ENCODE measurements around the gene NDUFS2.
"Not testable (repeated sequence)": the region's sequence is repeated elsewhere in the genome, so short reads cannot be mapped to it uniquely, and the experiment has no call there.

The NDUFS2 gene

DNA sequence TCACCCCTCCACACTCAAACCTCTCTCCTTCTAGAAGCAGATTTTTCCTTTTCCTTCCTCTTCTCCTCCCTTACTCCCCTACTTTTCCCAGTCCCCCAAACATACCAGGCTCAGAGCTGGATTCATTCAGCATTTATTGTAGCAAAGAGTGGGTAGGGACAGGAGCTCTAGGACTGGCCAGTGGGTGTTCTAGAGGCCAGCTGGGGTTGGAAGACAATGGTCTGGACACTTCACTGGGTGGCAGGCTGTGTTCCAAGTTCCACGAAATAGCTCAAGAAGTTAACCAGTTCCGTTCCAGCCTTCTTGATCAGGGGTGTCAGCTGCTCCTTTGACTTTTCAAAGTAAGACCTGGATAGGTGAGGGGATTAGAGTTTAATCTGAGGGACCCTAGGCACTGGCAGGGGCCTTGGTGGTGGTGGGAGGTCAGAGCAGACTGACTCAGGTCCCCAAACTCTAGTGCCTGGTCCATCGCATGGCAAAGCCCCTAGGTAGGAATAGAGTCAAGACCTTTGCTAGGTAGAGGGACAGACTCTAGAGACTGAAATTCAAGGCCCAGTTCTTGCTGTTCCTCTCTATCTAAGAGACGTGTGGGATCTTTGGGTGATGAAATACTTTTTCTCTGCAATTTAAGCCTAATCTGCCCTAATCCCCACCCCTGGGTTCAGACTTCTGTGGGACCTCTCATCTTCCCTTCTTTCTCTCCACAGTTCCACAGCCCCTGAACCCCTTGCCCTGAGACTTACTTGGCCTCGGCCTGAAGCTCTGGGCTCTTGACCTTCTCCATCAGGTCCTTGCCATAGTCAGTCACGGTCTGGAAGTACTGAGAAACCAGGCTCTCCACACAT is 20.2 kb downstream of the NDUFS2 start:
- DNase-seq = no peak

DNA sequence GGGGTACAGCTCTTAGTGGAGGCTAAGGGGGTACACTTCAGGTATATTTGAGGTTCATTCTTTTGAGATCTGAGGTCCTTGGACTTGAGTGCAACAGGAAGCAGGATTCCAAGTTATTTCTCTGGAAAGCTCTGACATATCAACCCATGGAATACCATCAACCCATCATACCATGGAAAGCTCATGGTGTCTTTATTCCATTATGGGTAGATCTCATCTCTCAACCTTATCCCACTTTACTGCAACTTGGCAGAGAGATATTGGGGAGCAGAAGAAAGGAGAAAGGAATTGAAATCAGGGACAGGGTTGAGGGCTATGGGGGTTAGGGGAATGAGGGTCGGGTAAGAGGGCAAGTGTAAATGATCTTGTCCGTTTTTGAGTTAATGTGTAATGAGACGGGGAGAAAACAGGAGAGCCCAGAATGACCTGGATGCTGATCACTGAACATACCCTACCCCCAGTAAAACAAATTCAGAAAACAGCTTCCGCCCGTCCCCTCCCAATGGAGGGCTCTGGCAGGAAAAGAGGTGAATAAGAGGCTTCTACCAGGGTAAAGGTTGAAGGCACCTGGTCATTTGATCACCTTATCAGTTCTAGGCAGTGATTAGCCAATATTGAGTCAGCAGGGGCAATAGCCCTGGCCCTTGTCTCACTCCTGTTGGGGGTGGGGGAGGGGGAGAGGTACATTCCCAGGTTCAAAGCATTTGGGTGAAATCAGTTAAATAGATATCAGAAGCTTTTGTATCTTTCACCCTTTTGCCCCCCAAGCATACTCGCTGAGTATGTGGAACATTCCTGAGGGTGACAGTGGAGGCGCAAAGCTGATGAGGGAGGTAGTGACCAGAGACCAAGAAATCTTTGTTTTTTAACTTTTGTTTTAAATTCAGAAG is 21.9 kb downstream of the NDUFS2 start:
- DNase-seq = no peak

DNA sequence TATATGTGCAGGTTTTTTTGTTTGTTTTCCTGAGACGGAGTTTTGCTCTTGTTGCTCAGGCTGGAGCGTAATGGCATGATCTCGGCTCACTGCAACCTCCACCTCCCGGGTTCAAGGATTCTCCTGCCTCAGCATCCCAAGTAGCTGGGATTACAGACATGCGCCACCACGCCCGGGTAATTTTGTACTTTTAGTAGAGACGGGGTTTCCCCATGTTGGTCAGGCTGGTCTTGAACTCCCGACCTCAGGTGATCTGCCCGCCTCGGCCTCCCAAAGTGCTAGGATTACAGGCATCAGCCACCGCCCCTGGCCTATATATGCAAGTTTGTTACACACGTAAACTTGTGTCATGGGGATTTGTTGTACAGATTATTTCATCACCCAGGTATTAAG is 22.5 kb downstream of the NDUFS2 start:
- DNase-seq = not testable (repeated sequence)

DNA sequence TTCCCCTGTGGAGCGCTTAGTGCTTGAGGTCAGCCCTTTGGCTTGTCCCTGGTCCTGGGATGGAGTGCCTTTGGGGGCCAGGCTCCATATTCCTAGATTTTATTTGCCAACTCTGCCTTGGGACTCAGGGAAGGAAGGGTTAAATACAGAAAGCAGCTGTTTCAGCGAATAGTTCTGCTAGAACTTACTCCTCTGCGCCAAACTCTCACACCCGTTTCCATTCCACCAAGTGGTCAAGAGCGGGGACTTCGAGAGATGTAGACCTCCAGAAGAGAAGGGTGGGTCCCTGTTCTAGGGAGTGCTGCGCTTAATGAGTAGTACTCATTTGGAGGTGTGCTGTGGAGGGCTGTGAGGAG is 23.0 kb downstream of the NDUFS2 start:
- no peak for DNase-seq

DNA sequence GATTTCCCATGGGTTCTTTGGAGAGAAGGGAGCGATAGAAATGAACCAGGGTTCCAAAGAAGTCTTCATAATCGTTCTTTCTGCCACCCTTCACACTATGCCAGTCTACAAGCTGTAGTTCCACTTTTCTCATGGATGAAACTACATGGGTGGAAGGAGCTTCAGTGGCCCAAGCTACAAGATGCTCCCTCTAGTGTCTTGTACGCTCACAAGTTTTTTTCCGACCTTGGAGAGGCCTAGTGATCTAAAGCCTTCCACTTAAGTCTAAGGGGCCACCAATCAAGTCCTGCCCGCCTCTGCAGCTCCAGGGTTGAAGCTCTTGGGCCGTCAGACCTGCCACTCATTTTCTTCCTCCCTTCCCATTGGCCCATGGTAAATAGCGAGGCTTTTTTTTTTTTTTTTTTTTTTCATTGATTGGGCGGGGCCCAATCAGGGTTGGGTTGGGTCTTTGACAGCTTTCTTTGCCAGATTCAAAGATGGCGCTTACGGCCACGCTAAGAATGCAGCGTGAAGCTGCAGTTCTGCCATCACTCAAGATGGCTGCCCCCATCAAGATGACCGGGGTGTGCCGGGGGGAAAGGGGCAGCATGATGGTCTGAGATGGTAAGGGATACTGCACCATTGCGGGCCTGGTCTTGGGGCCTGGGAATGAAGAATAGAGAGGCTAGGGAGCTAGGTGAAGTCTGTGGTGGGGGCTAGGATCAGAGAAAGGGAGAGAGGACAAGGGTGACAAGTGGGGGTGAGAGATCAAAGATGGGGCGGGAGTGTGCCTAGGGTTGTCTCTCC is 23.6 kb downstream of the NDUFS2 start, which contains the start of gene TOMM40L:
Gene TOMM40L, plus strand, starts transcription at position 527 of the 786 bp plus-strand sequence. CDS start 430 bp downstream, outside the sequence.
- peak; percentile 92 for DNase-seq

DNA sequence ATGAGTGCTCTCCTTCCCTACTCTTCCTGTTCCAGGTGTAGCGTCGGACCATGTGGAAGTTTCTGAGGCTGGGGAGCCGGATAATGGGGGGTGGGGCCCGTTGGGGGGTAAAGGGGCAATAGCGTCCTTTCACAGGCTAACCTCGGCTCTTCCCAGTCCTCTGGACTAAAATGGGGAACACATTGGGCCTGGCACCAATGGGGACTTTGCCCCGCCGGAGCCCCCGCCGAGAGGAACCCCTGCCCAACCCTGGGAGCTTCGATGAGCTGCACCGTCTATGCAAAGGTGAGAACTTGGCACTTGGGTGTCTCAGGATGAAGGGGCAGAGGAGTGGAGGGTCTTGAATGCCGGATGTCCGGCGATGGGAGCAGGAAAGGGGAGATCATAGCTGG is 24.1 kb downstream of the NDUFS2 start:
- no peak for DNase-seq

DNA sequence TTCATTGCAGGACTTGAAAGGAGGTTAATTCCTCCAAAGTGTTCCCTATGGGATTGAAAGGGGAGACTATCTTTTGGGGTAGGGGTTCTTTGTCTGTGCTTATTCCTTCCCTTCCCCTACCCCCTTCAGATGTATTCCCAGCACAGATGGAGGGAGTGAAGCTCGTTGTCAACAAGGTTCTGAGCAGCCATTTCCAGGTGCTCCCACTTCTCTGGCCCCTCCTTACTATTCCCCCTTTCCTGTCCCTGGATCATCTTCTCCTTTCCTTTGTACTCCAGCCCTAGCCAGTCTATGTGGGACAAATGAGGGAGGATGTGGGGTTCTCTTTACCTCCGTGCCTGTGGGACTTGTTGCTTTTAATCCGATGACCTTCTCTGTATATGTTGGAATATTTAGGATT is 24.6 kb downstream of the NDUFS2 start:
- no peak for DNase-seq

DNA sequence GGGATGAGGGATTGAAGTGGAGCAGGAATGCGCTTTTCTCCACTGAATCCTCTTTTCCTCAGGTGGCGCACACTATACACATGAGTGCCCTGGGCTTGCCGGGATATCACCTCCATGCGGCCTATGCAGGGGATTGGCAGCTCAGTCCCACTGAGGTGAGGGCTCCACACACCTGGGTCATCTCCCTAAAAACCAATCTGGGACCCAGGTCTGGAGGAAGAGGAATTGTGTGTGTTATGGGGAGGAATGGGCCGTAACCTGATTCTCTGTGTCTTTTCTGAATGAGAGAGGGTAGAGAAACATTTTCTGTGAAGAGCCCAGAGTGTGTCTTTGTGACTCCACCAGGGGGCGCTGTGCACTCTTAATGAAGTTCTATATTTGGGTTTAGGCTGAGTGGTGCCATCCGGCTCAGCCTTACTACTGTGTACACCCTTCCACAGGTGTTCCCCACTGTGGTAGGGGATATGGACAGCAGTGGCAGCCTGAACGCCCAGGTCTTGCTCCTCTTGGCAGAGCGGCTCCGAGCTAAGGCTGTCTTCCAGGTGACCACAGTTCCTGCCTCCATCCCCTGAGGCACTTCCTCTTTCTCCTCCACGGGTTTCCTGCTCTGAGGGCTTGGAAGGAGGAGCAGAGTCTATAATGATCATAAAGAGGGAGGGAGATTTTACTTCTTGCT is 25.2 kb downstream of the NDUFS2 start:
- DNase-seq = peak; percentile 72

DNA sequence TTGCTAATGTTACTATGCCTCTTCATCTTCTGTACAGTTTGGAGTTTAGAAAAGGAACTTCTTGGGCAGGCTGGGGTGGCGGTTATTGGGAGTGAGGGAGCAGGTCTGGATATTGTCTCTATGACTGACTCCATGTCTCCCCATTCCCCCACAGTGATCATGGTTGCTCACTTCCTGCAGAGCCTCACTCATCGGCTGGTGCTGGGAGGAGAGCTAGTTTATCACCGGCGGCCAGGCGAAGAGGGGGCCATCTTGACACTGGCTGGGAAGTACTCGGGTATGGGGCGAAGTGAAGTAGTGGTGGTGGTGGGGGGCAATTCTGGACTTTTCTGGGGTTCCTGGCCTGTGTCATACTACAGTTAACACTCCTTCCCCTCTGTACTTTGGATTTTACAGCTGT is 25.9 kb downstream of the NDUFS2 start:
- DNase-seq = no peak

DNA sequence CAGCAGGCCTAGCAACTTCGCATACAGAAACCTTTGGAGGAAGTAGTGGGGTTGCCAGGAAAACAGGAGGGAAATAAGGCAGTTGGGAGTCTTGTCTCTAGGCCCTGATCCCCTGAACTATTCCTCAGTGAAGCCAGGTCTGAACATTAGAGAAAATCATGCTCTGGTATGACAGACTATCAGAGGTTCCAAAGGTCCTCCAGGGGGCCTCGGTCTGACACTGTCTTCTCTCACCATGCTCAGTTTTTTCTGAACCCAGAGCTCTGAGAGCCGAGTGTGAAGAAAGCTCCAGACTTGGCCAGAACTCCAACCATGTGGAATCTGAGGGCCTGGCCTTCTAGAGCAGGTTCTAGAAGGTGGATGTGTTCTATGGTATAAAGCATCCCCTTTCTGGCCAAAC is 27.7 kb downstream of the NDUFS2 start:
- no peak for DNase-seq

DNA sequence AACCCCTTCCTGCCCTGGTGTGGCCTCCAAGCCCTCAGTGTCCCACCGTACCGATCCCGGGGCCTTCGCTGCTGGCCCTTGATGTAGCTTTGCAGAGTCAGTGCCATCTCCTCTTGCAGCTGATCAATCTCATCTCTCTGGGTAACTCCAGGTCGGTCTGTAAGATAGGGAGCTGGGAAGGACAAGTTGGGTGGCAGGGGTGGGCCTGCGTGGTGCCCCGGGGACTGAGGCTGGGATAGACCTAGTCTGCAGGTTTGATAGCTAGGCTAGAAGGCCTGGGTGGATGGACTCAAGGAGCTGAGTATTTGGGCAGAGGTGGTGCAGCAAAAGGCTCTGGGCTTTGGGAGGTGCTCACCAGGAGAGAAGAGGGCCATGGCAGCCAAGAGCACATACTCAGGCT is 28.6 kb downstream of the NDUFS2 start:
- DNase-seq = no peak

DNA sequence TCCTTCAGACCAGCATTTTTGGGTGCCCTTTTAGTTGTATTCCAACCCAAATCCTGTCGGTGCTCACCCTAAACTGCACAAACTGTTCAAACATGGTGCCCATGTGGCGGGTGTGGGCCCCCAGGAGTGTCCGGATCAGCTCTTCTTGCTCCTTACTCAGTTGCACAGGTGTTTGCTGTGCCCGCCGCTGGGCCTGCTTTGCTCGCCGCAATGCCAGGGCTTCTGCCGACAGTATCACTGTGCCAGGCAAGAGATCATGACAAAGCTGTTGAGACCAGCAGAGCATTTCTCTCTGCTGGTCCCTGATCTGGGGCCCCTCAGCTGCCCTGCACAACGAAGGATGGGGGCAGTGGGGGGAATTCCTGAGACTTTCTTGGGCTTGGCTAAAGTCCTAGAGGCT is 30.9 kb downstream of the NDUFS2 start:
- DNase-seq = no peak

DNA sequence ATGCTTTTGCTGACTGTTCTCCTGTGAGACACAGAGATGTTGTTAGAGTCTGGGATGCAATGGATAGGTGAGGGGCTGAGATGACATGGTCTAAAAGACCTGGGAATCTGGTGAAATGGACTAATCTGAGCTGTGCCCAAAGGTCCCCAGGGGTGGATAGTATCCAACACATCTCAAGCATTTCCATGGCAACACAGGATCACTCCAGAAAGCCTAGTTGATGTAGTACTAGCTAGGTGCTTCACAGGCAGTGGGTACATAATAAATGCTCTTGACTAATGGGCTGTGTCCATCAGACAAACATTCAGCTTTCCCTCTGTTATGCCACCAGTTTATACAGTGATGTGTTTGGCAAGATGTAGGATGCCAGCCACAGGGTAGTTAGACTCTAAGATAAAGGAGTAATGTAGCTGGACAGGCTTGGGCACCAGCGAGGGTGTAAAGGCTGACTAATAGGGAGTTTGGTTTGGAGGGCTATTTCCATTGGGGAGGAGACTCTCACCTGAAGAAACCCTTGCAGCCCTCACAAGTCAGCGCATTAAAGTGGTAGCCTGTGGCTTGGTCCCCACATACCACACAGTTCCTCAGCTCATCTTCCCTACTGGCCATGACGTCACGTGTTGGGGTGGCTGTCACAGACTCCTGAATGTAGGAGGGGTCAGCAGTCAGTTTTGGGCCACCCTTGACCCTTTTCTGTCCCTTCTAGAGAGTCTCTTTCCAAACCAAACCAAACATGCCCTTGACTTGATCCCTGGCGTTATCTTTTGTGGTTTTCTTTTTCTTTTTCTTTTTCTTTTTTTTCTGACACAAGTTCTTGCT is 34.0 kb downstream of the NDUFS2 start:
- DNase-seq = peak; percentile 15

DNA sequence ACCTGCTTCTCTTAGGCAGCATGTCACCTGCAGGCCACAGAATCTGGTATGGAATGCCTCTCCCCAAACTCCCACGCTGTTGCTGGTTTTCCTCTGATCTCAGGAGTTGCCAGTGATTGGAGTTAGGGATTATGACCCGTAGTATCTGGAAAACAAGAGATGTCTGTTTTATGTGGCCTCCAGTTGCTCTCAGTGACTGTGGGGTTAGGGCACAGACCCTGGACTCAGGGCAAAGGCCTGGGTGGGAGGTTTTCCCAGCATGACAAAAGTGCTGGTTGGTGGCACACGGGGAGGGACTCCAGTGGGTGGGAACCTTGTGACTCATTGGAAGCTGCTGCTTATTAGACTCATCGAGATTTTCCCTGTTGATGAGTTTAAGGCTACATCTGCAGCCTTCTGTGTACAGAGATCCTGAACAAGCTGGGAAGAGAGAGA is 35.9 kb downstream of the NDUFS2 start, which contains the start of gene NR1I3:
Gene NR1I3, minus strand, starts transcription at position 165 of the 435 bp plus-strand sequence. CDS start 1,638 bp downstream, outside the sequence.
- DNase-seq = no peak

DNA sequence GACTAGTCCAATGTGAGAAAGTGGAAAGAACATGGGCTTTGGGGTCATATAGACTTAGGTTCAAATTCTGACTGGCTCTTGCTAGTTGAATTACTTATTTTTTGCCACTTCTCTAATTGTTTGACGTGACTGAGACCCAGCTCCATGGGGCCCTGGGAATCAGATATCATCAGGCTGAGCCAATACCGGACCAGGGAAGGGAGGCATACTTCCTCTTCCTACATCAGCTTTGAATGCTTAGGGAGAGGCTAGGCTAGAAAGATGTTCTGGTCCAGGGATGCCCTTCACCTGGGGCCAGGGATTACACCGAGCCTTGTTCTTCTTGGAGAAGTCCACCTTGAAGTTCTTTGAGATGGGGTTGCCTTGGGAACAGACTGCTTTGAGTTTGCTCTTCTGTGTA is 39.5 kb downstream of the NDUFS2 start:
- DNase-seq = no peak

DNA sequence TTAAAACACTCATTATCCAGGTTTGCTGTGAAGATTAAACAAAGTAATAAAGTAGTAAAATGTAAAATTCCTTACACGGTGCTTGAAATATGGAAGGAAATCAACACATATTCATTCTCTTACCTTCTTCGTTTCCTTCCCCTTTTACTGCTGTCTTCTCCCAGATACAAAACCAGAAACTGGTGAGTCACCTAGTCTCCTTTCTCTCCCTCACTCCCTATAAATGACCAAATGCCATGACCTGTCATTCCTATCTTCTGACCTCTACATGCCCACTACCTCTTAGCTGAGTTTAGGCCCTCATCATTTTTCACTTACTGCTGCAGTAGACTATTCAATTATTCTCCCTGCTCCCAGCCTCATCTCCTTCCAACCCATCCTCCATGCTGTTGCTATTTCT is 40.1 kb downstream of the NDUFS2 start:
- no peak for DNase-seq

DNA sequence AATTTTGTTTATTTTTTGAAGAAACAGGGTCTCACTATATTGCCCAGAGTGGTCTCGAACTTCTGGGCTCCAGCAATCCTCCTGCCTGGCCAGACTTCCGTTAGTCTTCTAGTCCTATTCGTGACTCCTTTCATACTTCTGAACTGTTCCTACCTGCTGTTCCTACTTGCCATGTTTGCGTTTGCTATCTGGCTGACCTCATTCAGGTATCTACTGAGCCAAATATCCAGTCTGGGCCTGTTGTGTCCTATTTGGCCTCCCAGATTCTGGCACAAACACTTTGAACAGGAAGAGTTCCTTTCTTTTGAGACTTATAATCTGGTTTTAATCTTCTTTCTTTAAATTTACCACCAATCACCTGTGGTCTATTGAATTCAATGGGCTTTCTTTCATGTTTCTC is 42.7 kb downstream of the NDUFS2 start:
- no peak for DNase-seq

DNA sequence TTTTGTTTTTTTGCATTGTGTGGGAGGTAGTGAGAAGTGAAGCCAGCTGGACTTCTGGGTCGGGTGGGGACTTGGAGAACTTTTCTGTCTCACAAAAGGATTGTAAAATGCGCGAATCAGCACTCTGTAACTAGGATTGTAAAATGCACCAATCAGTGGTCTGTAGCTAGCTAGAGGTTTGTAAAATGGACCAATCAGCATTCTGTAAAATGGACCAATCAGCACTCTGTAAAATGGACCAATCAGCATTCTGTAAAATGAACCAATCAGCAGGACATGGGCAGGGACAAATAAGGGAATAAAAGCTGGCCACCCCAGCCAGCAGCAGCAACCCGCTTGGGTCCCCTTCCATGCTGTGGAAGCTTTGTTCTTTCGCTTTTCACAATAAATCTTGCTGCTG is 47.9 kb downstream of the NDUFS2 start:
- DNase-seq = not testable (repeated sequence)

DNA sequence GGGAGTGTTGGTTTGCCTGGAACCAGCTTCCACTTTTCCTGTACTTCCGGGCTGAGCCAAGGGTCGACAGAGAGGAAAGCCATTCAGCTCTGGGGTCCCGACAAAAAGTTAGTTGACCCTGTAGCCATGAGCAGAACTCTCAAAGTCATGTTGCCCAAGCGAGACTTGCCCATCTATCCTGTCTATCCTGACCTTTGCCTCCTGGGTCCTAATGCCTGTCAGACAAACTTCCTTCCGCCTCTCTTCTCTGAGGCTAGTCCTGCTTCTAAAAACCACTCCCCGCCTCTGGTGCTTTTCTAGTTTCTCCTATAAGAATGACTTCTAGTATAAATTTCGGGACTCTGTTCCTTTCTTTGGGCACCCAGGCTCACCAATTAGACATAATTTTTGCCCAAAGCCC is 48.7 kb downstream of the NDUFS2 start:
- no peak for DNase-seq

DNA sequence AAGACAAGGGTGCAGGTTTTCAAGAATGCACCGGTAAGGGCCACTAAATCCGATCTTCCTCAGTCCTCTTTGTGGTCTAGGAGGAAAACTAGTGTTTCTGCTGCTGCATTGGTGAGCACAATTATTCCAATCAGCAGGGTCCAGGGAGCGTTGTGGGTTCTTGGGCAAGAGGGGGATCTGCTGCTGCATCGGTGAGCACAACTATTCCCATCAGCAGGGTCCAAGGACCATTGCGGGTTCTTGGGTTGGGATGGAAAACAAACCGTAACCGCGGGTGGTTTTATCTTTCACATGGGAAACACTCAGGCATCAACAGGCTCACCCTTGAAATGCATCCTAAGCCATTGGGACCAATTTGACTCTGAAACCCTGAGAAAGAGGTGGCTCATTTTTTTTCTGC is 49.4 kb downstream of the NDUFS2 start:
- DNase-seq = no peak

DNA sequence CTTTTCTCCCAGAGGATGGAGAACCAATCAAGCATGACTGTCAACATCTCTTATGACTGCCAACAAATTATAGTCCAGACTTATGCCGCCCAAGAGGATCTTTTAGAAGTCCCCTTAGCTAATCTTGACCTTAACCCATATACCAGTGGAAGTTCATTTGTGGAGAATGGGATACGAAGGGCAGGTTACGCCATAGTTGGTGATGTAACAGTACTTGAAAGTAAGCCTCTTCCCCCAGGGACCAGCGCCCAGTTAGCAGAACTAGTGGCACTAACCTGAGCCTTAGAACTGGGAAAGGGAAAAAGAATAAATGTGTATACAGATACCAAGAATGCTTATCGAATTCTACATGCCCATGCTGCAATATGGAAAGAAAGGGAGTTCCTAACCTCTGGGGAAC is 53.1 kb downstream of the NDUFS2 start:
- peak; percentile 35 for DNase-seq

Measured in DMS79 treated with DMSO at 0.1 percent for 48 hours (cell line).